ENCODE results near the gene GM2A. TPM values are rescaled to one million over a fixed set of nuclear protein-coding genes. Genes with fewer than 3 reads are reported as not detected.

GM2A gene
- total and polyA plus RNA-seq, 9 of the 15 experiments (the other 6 are each of a cell fraction or from before 2014, with no cell fraction given): 5.8 to 36.0 (median 10.0) TPM

DNA sequence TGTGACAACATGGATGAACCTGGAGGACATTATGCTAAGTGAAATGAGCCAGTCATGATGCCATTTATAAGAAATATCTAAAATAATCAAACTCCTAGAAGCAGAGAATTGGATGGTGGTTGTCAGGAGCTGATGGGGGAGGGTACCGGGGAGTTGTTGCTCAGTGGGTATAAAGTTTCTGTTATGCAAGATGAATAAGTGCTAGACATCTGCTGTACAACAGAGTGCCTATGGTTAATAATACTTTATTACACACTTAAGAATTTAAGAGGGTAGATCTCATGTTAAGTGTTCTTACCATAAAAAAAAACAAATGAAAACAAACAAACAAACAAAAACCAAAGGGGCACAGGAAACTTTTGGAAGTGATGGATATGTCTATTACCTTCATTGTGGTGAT, 16.1 kb upstream of the GM2A start:
- no peak overlapping the region for H3K27ac ChIP-seq (ENCODE audit: extremely low read depth, low read depth, low read length)
- no peak overlapping the region for H3K4me3 ChIP-seq
- DNase-seq (ENCODE audit: extremely low read depth in 1 of 4, low spot score in 3 of 4) (no peak), FAIRE-seq (no peak), ATAC-seq (no peak)
- no peak overlapping the region for H3K9ac ChIP-seq (ENCODE audit: insufficient read depth in 1 of 2, low read depth in 2 of 2, low read length in 2 of 2)
- H4K20me1 ChIP-seq (replicated peaks; ENCODE audit: control insufficient read depth, insufficient read depth, low read length): no peaks in the 10 kb centered on the region
- intact Hi-C loops (cut with micrococcal nuclease) (no loop called here), in situ Hi-C loops (cut with MboI) (loop anchor here (5.0 kb wide), 2 partner anchors 65 to 115 kb away; no protein-coding TSS in a partner anchor)
- ChIA-PET POLR2A (no interaction called here), CTCF (ENCODE audit: low intra/inter-chr PET ratio) (no interaction called here)
- no peaks in the 10 kb centered on the region for H3K9me1 ChIP-seq (ENCODE audit: control insufficient read depth, insufficient read depth, low read length)
- H3K9me3 ChIP-seq (replicated peaks; ENCODE audit: control insufficient read depth, insufficient read depth, low read depth, low read length): no peaks in the 10 kb centered on the region
- H2AFZ ChIP-seq (ENCODE audit: low read depth, low read length): no peak overlapping the region
- H3K4me2 ChIP-seq (ENCODE audit: insufficient read depth, low read length): no peak overlapping the region
- H3K79me2 ChIP-seq (ENCODE audit: control insufficient read depth, insufficient read depth, low read length): no peaks in the 10 kb centered on the region
- BruUV-seq (replicated peaks): no TSS peak
- H3K36me3 ChIP-seq (ENCODE audit: control insufficient read depth, insufficient read depth, low read length): no peaks in the 10 kb centered on the region
- 20% methylated on average over 1 of the region's 1 CpG for WGBS (ENCODE audit: insufficient coverage, low coverage, missing lambda C conversion rate)
- peaks cover 0 to 6% of the 10 kb centered on the region in 2 experiments; a peak in 3 of 5 replicates for H3K4me1 ChIP-seq (replicated peaks in 1 of 2; ENCODE audit: control insufficient read depth in 2 of 2, insufficient read depth in 2 of 2, low read length in 2 of 2)
- peaks cover 5 to 33% of the 10 kb centered on the region in 2 experiments for H3K27me3 ChIP-seq (ENCODE audit: control insufficient read depth in 2 of 2, insufficient read depth in 2 of 2, low read length in 2 of 2)
- TF ChIP-seq MAFF (IDR thresholded peaks at IDR 0.05; ENCODE audit: low read length) (no peak), CCAR2 (IDR thresholded peaks at IDR 0.05; ENCODE audit: low read depth, low read length) (no peak), ZNF408 (CRISPR knock-in tag; IDR thresholded peaks at IDR 0.05; ENCODE audit: low read depth) (no peak), NR2F6 (CRISPR knock-in tag; IDR thresholded peaks at IDR 0.05) (no peak), ZC3H8 (IDR thresholded peaks at IDR 0.05) (no peak)
- TF ChIP-seq, protein P1, sequence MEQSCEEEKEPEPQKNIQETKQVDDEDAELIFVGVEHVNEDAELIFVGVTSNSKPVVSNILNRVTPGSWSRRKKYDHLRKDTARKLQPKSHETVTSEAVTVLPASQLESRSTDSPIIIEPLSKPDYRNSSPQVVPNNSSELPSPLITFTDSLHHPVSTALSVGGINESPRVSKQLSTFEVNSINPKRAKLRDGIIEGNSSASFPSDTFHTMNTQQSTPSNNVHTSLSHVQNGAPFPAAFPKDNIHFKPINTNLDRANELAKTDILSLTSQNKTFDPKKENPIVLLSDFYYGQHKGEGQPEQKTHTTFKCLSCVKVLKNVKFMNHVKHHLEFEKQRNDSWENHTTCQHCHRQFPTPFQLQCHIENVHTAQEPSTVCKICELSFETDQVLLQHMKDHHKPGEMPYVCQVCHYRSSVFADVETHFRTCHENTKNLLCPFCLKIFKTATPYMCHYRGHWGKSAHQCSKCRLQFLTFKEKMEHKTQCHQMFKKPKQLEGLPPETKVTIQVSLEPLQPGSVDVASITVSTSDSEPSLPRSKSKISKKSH (CRISPR knock-in tag; IDR thresholded peaks at IDR 0.05): no peak
- TF ChIP-seq, protein P2, sequence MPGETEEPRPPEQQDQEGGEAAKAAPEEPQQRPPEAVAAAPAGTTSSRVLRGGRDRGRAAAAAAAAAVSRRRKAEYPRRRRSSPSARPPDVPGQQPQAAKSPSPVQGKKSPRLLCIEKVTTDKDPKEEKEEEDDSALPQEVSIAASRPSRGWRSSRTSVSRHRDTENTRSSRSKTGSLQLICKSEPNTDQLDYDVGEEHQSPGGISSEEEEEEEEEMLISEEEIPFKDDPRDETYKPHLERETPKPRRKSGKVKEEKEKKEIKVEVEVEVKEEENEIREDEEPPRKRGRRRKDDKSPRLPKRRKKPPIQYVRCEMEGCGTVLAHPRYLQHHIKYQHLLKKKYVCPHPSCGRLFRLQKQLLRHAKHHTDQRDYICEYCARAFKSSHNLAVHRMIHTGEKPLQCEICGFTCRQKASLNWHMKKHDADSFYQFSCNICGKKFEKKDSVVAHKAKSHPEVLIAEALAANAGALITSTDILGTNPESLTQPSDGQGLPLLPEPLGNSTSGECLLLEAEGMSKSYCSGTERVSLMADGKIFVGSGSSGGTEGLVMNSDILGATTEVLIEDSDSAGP (CRISPR knock-in tag; IDR thresholded peaks at IDR 0.05): no peak
- TF ChIP-seq, protein P3, sequence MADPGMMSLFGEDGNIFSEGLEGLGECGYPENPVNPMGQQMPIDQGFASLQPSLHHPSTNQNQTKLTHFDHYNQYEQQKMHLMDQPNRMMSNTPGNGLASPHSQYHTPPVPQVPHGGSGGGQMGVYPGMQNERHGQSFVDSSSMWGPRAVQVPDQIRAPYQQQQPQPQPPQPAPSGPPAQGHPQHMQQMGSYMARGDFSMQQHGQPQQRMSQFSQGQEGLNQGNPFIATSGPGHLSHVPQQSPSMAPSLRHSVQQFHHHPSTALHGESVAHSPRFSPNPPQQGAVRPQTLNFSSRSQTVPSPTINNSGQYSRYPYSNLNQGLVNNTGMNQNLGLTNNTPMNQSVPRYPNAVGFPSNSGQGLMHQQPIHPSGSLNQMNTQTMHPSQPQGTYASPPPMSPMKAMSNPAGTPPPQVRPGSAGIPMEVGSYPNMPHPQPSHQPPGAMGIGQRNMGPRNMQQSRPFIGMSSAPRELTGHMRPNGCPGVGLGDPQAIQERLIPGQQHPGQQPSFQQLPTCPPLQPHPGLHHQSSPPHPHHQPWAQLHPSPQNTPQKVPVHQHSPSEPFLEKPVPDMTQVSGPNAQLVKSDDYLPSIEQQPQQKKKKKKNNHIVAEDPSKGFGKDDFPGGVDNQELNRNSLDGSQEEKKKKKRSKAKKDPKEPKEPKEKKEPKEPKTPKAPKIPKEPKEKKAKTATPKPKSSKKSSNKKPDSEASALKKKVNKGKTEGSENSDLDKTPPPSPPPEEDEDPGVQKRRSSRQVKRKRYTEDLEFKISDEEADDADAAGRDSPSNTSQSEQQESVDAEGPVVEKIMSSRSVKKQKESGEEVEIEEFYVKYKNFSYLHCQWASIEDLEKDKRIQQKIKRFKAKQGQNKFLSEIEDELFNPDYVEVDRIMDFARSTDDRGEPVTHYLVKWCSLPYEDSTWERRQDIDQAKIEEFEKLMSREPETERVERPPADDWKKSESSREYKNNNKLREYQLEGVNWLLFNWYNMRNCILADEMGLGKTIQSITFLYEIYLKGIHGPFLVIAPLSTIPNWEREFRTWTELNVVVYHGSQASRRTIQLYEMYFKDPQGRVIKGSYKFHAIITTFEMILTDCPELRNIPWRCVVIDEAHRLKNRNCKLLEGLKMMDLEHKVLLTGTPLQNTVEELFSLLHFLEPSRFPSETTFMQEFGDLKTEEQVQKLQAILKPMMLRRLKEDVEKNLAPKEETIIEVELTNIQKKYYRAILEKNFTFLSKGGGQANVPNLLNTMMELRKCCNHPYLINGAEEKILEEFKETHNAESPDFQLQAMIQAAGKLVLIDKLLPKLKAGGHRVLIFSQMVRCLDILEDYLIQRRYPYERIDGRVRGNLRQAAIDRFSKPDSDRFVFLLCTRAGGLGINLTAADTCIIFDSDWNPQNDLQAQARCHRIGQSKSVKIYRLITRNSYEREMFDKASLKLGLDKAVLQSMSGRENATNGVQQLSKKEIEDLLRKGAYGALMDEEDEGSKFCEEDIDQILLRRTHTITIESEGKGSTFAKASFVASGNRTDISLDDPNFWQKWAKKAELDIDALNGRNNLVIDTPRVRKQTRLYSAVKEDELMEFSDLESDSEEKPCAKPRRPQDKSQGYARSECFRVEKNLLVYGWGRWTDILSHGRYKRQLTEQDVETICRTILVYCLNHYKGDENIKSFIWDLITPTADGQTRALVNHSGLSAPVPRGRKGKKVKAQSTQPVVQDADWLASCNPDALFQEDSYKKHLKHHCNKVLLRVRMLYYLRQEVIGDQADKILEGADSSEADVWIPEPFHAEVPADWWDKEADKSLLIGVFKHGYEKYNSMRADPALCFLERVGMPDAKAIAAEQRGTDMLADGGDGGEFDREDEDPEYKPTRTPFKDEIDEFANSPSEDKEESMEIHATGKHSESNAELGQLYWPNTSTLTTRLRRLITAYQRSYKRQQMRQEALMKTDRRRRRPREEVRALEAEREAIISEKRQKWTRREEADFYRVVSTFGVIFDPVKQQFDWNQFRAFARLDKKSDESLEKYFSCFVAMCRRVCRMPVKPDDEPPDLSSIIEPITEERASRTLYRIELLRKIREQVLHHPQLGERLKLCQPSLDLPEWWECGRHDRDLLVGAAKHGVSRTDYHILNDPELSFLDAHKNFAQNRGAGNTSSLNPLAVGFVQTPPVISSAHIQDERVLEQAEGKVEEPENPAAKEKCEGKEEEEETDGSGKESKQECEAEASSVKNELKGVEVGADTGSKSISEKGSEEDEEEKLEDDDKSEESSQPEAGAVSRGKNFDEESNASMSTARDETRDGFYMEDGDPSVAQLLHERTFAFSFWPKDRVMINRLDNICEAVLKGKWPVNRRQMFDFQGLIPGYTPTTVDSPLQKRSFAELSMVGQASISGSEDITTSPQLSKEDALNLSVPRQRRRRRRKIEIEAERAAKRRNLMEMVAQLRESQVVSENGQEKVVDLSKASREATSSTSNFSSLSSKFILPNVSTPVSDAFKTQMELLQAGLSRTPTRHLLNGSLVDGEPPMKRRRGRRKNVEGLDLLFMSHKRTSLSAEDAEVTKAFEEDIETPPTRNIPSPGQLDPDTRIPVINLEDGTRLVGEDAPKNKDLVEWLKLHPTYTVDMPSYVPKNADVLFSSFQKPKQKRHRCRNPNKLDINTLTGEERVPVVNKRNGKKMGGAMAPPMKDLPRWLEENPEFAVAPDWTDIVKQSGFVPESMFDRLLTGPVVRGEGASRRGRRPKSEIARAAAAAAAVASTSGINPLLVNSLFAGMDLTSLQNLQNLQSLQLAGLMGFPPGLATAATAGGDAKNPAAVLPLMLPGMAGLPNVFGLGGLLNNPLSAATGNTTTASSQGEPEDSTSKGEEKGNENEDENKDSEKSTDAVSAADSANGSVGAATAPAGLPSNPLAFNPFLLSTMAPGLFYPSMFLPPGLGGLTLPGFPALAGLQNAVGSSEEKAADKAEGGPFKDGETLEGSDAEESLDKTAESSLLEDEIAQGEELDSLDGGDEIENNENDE (IDR thresholded peaks at IDR 0.05; ENCODE audit: low read depth, low read length): no peak
